Measurements from ENCODE around the gene FOXI1. TPM values are rescaled to one million over a fixed set of nuclear protein-coding genes. Genes with fewer than 3 reads are reported as not detected.

The FOXI1 gene
- total RNA-seq (2022; extraction: Qiagen RNA extraction; ENCODE audit: low read depth): not detected in 5 replicates

GRCh38 chr5:170105642-170106611, at the start of gene FOXI1:
FOXI1 (plus strand) TSS chr5:170105897; CDS start chr5:170105958, 61 bp downstream.

Other genes starting within 250 kb of the FOXI1 start
- gene INSYN2B, start 125.4 kb upstream of the FOXI1 start, total RNA-seq (2022; extraction: Qiagen RNA extraction; ENCODE audit: low read depth): 0.73 to 1.5 TPM (median 1.1 TPM) in 5 replicates
- not detected in 5 replicates for gene C5orf58, start 127.1 kb downstream of the FOXI1 start, total RNA-seq (2022; extraction: Qiagen RNA extraction; ENCODE audit: low read depth)
- gene LCP2, start 191.9 kb downstream of the FOXI1 start, total RNA-seq (2022; extraction: Qiagen RNA extraction; ENCODE audit: low read depth): not detected in 5 replicates

Data from A549 treated with RU486 at 1 μM for 4 hours (cell line).